ENCODE measurements around the gene OSBPL5. TPM values are rescaled to one million over a fixed set of nuclear protein-coding genes. Genes with fewer than 3 reads are reported as not detected.

OSBPL5 gene
- total RNA-seq, 2 donors from 2014 or later: 34.0 to 69.5 TPM

DNA sequence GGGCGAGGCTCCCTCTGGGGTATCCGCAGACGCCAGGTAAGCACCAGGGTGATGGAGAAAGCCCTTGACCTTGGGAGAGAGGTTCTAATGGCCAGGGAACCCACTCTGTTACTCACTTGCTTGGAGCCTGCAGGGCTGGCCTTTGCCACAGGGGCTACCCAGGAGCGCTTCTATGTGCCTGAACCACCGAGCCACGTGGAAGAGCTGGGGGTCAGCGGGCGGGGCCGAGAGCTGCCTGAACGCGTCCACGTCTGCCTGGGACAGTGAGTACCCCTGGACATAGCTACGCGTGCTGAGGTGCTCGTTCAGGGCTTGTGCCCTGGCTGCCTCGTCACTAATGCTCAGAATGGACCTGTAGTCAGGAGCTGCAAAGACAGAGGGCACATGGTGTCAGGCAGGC, 117.5 kb downstream of the OSBPL5 start:
- no peaks in the 10 kb centered on the region for H3K27me3 ChIP-seq
- H3K36me3 ChIP-seq: no peaks in the 10 kb centered on the region
- H3K27ac ChIP-seq: no peak overlapping the region
- DNase-seq: no peak
- H3K4me3 ChIP-seq: no peak overlapping the region
- intact Hi-C loops (cut with DNase I): no loop called here
- no peak overlapping the region for H3K9ac ChIP-seq (ENCODE audit: low read depth in 2 of 2, low read length in 2 of 2)
- no peak for TF ChIP-seq CTCF (IDR thresholded peaks at IDR 0.05)
- H3K9me3 ChIP-seq: no peaks in the 10 kb centered on the region
- no peaks in the 10 kb centered on the region for H3K4me1 ChIP-seq

GRCh38 chr11:3046641-3047040, 118.5 kb downstream of the OSBPL5 start:
- Histone ChIP-seq H3K4me3 (no peak overlapping the region), H3K27ac (no peak overlapping the region), H3K27me3 (no peaks in the 10 kb centered on the region), H3K9ac (ENCODE audit: low read depth in 2 of 2, low read length in 2 of 2) (no peak overlapping the region), H3K9me3 (no peaks in the 10 kb centered on the region), H3K36me3 (no peaks in the 10 kb centered on the region), H3K4me1 (no peaks in the 10 kb centered on the region)
- TF ChIP-seq CTCF (IDR thresholded peaks at IDR 0.05): no peak
- no peak for DNase-seq
- intact Hi-C loops (cut with DNase I): no loop called here

DNA sequence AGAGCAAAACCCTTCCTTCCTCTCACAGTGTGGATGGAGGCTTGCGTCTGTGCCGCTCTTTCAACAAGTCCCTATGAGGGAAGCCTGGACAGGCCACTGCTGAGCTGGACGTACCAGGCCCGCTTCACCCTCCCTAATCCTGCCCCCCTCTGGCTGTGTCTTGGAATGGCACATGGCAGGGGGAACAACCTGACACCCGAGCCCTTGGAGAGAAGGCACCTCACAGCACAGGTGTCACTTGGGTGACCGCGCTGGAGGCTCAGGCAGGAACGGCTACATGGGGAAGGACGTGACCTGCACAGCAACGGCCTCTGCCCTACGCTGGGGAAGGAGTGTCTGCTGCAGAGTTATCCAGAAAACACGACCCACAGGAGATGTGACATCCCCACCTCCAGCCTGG, 118.9 kb downstream of the OSBPL5 start:
- no peaks in the 10 kb centered on the region for H3K36me3 ChIP-seq
- TF ChIP-seq CTCF (IDR thresholded peaks at IDR 0.05): no peak
- H3K27me3 ChIP-seq: no peaks in the 10 kb centered on the region
- no peaks in the 10 kb centered on the region for H3K9me3 ChIP-seq
- no peak overlapping the region for H3K4me3 ChIP-seq
- H3K4me1 ChIP-seq: no peaks in the 10 kb centered on the region
- no peak overlapping the region for H3K9ac ChIP-seq (ENCODE audit: low read depth in 2 of 2, low read length in 2 of 2)
- no peak overlapping the region for H3K27ac ChIP-seq
- intact Hi-C loops (cut with DNase I): no loop called here
- no peak for DNase-seq

DNA sequence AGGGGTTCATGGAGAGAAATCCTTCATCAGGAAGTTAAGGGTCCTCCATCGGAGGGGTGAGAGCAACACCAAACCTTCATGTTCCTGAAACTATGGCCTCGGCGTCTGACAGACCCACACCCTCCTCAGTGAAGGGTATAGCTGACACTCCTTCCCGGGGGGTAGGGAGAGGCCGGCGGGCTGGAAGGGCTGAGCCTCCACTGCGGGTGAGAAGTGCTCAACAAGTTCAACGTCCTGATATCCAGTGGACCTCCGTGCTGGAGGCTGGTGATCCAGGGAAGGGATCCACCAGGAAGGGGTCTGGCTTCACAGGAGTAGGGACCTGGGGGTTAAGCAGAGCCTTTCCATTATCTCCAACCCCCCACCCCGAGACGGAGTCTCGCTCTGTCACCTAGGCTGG, 120.2 kb downstream of the OSBPL5 start:
- Histone ChIP-seq H3K4me1 (no peaks in the 10 kb centered on the region), H3K4me3 (no peak overlapping the region), H3K9me3 (no peaks in the 10 kb centered on the region), H3K27ac (no peak overlapping the region), H3K36me3 (no peaks in the 10 kb centered on the region), H3K27me3 (no peaks in the 10 kb centered on the region), H3K9ac (ENCODE audit: low read depth in 2 of 2, low read length in 2 of 2) (no peak overlapping the region)
- no peak for TF ChIP-seq CTCF (IDR thresholded peaks at IDR 0.05)
- no peak for DNase-seq
- intact Hi-C loops (cut with DNase I): no loop called here

DNA sequence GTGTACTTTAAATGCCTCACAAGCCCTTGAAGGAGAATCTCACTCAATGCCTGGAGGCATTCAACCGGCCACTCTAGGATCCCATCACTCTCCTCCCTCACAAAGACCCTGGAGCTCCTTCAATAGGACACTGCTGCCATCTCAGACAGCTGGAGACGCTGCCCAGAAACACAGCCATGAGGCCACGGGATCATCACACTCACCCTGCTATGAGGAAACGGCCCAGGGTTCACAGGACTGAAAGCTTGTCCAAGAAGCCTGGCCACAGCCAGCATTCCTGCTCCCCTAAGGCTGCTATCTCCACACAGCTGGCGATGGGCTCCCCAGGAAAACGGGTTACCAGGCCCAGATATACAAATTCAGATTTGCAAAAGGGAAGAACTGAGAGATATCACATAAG, 121.1 kb downstream of the OSBPL5 start:
- H3K9ac ChIP-seq (ENCODE audit: low read depth in 2 of 2, low read length in 2 of 2): no peak overlapping the region
- no peak for TF ChIP-seq CTCF (IDR thresholded peaks at IDR 0.05)
- intact Hi-C loops (cut with DNase I): no loop called here
- H3K4me1 ChIP-seq: no peaks in the 10 kb centered on the region
- no peak overlapping the region for H3K27ac ChIP-seq
- DNase-seq: no peak
- H3K36me3 ChIP-seq: no peaks in the 10 kb centered on the region
- no peak overlapping the region for H3K4me3 ChIP-seq
- H3K27me3 ChIP-seq: no peaks in the 10 kb centered on the region
- no peaks in the 10 kb centered on the region for H3K9me3 ChIP-seq

Measured in colonic mucosa (tissue), 4 donors.